Measurements from ENCODE around the gene CYP51A1.
"Not testable (repeated sequence)": the region's sequence is repeated elsewhere in the genome, so short reads cannot be mapped to it uniquely, and the experiment has no call there.

The CYP51A1 gene

DNA sequence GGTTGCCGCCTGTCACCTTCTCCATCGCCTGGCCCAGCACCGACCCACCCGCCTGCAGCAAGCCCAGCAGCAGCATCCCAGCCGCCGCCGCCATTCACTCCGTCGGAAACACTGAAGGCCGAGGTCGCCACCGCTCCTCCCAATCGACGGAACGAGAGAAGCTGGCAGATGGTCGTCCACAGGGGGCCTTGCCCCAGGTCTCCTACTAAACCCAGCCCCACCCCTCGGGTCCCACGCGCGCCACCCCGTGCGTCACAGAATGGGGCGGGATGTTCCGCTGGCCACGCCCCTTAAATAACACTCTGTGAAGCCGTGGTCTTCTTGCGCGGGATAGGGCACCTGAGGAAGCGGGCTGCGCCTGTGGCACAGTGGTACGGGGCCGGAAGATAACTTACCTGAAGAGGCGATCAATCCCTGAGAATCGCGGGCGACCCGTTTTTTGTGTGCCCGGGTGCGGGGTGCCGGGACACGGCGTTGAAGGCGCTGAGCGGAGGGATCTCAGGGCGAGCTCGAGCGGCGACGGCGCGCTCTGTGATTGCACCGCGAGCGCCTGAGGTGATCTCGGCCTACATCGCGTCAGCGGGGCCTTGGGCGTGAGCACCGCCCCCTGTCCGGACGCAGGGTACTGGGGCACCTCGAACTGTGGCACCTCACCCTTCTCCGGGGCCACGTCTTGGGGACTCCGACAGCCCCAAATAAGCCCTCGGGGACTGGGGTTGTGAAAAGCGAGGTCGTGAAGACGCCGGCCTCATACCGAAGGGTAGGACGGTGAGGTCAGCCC, at the start of gene CYP51A1:
Gene CYP51A1 (minus strand): TSS at position 207 of the 781 bp plus-strand sequence. CDS start 113 bp downstream, at position 94.
- DNase-seq (ENCODE audit: low read depth): peak; percentile 87

DNA sequence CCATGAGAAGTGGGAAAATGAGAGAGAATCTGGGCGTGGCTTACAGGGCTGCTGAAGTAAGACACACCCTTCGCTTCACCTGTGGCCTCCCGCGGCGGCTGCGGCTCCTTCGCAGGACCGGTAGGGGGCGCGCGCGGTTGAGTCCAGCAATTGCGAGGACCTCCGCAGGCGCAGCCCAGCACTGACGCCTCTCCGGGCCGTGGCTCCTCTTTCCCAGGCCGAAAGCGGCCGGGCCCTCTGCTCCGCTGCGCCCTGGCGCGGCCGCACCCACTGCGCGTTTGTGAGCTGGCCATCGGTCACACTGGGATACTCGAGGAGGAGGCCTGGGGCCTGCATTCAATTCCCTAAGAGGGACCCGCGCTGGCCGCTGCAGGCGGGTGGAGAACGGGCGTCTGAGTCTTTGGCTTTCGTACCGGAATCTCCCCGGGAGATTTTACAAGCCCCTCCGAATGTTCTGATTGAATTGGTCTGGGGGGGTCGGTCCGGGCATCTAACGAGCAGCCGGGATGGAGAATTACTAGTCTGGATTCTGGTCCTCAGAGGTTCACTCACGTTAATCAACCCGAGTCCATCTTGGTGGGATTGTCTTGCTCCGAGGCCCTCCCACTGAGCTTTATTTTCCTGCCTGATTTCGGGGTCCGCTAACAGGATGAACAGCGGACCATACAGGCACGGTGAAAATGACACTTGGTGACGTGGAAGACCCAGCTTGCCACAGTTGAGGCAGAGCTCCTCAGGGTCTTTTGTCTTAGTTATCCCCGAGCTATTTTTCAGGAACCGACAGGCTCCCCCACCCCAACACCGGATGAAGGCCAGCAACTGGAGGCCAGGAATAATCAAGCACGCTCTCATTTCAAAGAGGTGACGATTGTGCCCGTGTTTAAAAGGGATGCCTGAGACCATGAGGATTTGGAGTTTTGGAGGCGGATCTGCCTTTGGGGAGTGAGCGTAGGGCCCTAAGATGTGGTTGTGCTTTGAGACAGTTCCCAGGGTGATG, 44.9 kb upstream of the CYP51A1 start, which contains the start of gene LRRD1:
Gene LRRD1 (minus strand): TSS at position 215 of the 997 bp plus-strand sequence. CDS start 13,940 bp downstream, outside the sequence.
- peak; percentile 90 for DNase-seq (ENCODE audit: low read depth)

GRCh38 chr7:92177362-92177761, 43.1 kb upstream of the CYP51A1 start:
- no peak for DNase-seq (ENCODE audit: low read depth)

DNA sequence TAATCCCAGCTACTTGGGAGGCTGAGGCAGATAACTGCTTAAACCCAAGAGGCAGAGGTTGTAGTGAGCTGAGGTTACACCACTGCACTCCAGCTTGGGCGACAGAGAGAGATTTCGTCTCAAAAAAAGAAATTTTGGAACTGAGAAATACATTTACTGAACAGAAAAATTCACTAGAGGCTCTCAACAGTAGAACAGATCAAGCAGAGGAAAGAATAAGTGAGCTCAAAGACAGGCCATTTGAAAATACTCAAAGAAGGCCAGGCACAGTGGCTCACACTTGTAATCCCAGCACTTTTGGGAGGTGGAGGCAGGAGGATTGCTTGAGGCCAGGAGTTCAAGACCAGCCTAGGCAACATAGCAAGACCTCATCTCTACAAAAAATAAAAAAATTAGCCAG, 35.3 kb upstream of the CYP51A1 start:
- not testable (repeated sequence) for DNase-seq (ENCODE audit: low read depth)

GRCh38 chr7:92161271-92161670, 27.0 kb upstream of the CYP51A1 start:
- DNase-seq (ENCODE audit: low read depth): no peak

DNA sequence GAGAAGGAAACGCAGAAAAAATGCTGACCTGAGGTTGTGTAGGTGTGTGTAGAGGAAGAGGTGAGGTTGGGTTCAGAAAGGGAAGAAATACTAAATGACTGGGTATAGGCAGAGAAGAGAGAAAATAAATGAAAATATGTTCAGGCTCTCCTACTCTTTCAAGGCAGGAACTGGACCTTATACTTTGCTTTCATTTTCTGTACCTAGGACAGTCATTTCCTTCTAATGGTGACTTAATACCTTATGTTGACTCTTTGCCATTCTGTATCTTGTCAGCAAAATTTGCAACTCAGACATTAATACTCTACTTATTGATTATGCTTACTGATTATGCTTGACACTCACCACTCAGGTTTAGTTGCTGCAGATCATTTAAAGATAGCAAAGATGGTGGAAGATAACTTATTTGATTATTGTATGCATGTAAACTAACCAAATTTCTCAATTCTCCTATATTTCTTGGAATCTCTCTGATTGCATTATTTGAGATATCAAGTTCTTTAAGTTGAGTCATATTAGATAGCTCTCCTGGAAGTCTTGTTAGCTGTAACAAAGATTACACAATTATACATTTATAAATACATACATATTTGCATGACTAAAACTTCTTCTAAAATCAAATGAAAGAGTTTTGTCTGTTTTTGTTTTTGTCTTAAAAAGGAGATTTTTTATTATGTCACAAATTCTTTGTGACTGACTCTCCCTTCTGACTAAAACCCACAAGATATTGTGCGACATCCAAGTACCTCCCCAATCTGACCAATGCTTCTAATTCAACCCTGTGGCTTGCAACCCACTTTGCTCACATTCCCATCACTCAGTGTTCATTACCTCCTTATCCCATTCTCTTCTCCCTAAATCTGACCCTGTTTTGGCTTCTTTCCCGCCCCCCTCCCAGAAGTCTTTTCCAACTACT, 24.6 kb upstream of the CYP51A1 start:
- no peak for DNase-seq (ENCODE audit: low read depth)

DNA sequence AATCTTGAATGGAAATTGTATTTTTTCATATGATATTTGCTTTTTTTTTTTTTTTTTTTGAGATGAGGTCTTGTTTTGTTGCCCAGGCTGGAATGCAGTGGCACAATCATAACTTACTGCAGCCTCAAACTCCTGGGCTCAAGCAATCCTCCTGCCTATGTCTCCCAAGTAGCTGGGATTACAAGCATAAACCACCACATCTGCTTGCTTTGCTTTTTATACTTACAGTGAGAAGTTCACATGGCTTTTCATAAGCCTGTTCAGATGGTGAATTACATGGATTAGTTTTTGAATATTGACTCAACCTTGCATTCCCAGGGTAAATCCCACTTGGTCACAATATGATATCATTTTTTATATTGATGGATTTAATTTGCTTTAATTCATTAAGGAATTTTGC, 22.7 kb upstream of the CYP51A1 start:
- DNase-seq (ENCODE audit: low read depth): no peak

DNA sequence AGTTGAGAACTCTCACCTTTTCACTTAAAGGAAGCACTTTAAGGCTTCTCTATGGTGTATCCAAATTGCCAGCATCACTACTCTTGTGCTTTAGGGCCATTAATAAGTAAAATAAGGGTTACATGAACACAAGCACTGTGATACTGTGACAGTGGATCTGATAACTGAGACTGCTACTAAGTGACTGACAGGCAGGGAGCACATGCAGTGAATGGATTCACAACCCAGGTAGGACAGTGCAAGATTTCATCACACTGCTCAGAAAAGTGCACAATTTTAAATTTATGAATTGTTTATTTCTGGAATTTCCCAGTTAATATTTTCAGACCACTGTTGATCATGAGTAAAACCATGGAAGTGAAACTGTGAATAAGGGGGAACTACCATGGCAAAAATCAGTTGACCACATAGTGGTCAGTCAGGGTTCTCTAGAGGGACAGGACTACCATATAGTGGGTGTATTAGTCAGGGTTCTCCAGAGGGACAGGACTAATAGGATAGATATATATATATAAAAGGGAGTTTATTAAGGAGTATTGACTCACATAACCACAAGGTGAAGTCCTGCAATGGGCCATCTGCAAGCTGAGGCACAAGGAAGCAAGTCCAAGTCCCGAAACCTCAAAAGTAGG, 20.9 kb upstream of the CYP51A1 start:
- DNase-seq (ENCODE audit: low read depth): no peak

DNA sequence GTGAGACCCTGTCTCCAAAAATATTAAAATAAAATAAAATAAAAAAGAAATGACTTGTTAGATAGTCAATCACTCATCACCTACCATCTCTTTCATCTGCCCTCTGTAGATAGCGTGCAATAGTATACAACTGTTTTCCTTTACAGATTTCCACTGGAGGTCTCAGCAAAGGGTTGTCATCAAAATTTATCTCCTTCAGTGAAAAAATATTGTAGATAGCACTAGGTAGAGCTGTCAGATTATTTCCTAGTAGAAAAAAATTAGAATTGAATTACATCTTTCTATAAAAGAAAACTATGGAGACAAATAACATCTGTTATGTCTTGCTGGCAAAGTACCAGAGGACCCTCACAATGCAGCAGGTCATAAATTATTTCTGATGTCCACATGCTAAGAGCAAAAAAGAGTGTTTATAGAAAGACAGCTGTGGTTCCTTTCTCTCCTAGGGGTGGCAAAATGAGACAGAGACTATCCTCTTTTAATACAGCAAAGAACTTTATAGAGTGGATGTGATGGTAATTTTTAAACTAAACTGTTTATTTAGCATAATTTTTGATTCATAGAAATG, 16.3 kb upstream of the CYP51A1 start:
- DNase-seq (ENCODE audit: low read depth): no peak

GRCh38 chr7:92149736-92150239, 15.5 kb upstream of the CYP51A1 start:
- no peak for DNase-seq (ENCODE audit: low read depth)

DNA sequence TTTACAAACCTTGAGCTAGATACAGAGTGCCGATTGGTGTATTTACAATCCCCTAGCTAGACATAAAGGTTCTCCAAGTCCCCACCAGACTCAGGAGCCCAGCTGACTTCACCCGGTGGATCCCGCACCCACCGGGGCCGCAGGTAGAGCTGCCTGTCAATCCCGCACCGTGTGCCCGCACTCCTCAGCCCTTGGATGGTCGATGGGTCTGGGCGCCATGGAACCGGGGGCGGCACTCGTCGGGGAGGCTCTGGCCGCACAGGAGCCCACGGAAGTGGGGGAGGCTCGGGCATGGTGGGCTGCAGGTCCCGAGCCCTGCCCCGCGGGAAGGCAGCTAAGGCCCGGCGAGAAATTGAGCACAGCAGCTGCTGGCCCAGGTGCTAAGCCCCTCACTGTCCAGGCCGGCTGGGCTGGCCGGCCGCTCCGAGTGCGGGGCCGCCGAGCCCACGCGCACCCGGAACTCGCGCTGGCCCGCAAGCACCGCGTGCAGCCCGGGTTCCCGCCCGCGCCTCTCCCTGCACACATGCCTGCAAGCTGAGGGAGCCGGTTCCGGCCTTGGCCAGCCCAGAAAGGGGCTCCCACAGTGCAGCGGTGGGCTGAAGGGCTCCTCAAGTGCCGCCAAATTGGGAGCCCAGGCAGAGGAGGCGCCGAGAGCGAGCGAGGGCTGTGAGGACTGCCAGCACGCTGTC, 9.1 kb upstream of the CYP51A1 start:
- not testable (repeated sequence) for DNase-seq (ENCODE audit: low read depth)

- DNase-seq (ENCODE audit: low read depth): not testable (repeated sequence)
These were observed 8.5 kb upstream of the CYP51A1 start for GRCh38 chr7:92142791-92143190.

- DNase-seq (ENCODE audit: low read depth): no peak
These were observed 6.9 kb upstream of the CYP51A1 start for GRCh38 chr7:92141161-92141560.

DNA sequence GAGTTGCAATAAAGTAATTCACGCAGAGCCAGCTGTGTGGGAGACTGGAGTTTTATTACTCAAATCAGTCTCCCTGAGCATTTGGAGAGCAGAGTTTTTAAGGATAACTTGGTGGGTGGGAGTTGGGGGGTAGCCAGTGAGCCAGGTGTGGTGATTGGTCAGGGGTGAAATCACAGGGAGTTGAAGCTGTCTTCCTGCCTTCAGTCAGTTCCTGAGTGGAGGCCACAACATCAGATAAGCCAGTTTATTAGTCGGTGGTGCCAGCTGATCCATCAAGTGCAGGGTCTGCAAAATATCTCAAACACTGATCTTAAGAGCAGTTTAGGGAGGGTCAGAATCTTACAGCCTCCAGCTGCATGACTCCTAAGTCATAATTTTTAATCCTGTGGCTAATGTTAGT, 3.3 kb upstream of the CYP51A1 start:
- DNase-seq (ENCODE audit: low read depth): no peak

DNA sequence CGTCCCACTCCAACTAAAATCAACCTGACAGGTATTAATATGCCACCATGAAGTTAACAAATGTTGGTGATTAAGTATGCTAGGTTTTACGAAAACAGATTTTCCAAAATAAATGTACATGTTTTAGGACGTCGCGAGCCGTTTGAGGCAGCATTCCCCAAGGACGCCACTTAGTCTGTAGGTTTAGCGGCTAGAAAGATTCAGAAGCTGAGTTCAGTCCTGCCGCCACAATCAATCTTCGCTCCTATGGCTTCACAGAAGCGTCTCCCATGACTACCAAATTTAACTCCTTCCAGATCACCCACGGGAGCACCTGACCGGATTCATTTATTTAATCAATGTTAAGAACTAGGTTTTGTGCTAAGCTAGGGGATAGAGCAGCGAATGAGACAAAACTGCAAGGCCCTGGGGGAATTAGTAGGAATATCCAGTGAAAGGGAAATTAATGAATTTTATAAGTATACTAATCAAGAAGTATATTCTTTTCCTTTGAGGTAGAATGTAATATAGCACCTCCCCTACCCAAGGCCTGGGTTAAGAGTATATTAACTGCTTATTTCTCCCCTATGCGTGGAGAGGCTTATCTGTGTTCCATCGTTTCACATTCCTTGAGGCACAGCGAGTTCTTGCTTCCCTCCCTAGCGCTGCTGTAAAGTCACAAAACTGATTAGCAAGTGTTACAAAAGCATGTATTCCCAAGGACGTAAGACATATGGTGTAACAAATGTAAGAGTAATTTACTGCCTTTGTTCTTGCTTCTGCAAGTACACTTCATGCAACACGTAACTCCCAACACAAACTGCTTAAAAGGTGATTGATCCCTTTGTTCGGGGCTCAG, 994 bp upstream of the CYP51A1 start:
- no peak for DNase-seq (ENCODE audit: low read depth)

DNA sequence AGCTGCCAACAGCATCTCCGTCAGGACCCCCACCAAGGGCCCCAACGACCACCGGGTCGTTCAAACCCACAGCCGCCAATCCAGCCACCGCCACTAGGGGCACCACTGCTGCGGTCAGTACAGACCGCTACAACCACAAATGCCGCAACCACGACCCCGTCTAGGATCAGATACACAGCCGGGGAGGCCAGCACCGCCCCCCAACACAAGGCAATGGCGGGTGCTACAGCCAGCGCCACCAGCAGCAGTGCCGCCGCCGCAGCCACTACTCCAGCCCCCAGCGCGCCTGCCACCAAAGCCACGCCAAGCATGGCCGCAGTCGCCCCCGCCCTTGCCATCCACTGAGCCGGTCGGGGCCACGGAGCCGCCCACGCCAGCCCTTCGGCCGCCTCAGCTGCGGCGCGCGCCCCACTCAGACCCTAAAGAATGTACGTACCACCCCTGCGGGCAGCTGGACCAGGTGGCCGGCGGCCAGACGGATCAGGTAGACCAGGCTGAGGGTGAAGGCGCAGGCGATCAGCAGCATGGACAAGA, 473 bp downstream of the CYP51A1 start:
- DNase-seq (ENCODE audit: low read depth): peak; percentile 43

DNA sequence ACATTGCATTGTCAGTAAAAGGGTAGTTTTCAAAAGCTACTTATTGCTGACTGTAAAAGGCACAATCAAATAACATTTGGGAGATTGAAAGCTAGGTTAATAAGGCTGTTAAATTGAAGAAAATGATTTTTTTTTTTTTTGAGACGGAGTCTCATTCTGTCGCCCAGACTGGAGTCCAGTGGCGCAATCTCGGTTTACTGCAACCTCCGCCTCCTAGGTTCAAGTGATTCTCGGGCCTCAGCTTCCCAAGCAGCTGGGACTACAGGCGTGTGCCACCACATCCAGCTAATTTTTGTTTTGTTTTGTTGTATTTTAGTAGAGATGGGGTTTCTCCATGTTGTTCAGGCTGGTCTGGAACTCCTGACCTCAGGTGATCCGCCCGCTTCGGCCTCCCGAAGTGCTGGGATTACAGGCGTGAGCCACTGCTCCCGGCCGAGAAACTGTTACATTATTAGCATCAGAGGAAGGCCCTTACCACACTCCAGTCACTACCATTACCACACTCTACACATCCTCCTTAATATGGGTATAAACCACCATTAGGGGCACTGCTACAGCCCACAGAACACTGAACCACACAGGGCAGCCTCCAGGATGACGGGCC, 1.0 kb downstream of the CYP51A1 start:
- DNase-seq (ENCODE audit: low read depth): no peak

DNA sequence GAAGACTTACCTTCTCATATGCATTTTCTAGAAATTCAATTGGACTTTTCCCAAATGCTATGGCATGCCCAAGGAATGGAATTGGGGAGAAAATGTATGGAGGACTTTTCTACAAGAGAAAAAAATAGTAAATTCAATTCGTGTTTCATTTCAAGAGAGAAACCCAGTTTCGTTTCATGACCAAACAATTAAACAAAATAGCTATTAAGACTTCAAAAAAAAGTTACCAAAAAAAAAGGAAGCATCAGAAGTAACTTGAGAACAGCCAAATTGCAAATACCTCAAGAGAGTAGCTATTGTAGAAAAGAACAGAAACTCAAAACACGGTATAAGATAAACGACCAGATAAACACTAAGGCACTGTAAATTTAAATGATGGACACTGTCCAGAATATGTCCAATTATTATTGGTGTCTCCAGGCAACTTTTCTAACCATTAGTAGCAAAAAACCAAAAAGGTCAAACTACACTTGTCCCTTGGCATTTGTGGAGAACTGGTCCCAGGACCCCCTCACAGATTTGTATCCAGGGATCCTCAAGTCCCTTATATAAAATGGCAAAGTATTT, 2.4 kb downstream of the CYP51A1 start:
- DNase-seq (ENCODE audit: low read depth): no peak
